HG02759 (cell line): ENCODE measurements around the gene ELK4.

Experiments
- ATAC-seq: cut with Tn5 transposase; IDR thresholded peaks from one replicate; pipeline ENCODE4 v1.9.1; 2021; ENCODE audit warnings: mild to moderate bottlenecking, moderate library complexity; ENCODE audit not compliant: unreplicated experiment

ELK4 gene

GRCh38 chr1:205631768-205632668, at the start of gene ELK4:
Gene ELK4 (minus strand): TSS chr1:205632011. CDS start chr1:205623882, 8,129 bp downstream.
- peak; percentile 84 for ATAC-seq

DNA sequence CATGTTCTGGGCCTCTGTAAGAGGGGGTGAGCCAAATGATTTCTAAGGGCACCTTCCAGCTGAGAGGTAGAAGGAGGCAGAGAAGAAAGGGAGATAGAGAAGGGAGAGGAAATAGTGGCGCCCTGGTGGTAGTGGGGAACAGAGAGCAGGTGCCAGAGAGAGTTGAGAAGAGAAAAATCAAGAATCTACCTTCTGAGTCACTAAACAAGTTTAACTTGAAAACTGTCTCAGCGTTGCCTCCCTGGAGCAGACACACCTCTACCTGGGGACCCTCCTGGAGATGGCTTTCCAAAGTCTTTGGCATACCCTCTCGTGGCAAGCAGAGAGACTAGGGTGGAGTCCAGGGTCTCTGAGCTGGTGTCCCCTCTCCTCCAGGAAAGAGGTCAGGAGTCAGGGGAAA, 49.6 kb upstream of the ELK4 start:
- ATAC-seq, result no peak

DNA sequence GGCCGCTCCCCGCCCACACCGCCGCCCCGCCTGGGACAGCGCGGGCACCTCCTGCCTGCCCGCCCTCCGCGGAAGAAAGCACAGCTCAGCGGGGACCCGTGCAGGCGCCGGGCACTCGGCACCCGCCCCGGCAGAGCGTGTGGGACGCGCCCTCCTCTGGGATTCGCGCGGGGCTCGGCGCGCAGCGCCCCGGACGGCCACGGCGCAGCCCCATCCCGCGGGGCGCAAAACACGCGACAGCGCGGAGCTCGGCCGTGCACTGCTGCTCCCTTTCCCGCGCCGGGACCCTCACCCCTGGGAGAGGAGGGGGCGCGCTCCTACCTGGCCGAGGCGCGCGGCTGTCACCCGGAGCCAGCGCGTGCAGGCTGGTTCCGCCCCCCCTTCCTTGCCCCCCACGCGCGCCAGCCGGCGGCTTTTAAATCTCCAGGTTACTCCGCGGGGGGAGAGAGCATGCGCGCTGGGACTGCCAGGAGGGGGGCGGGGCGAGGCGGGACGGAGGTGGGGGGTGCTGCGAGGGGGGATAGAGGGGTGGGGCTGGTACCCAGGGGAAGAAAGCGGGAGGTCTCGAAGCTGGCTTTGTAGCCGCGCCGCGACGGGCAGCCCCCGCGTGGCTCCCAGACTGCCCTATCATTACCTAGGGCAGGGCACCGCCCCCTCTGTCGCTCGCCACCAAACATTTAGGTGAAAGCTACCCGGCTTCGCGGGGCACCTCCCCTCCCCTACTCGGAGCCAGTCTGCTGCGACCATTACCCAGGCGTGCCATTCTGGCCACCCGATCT, 48.5 kb upstream of the ELK4 start, which contains the start of gene SLC45A3:
Gene SLC45A3, minus strand, starts transcription at position 437 of the 779 bp plus-strand sequence. CDS start 15,853 bp downstream, outside the sequence.
- peak; percentile 48 for ATAC-seq

DNA sequence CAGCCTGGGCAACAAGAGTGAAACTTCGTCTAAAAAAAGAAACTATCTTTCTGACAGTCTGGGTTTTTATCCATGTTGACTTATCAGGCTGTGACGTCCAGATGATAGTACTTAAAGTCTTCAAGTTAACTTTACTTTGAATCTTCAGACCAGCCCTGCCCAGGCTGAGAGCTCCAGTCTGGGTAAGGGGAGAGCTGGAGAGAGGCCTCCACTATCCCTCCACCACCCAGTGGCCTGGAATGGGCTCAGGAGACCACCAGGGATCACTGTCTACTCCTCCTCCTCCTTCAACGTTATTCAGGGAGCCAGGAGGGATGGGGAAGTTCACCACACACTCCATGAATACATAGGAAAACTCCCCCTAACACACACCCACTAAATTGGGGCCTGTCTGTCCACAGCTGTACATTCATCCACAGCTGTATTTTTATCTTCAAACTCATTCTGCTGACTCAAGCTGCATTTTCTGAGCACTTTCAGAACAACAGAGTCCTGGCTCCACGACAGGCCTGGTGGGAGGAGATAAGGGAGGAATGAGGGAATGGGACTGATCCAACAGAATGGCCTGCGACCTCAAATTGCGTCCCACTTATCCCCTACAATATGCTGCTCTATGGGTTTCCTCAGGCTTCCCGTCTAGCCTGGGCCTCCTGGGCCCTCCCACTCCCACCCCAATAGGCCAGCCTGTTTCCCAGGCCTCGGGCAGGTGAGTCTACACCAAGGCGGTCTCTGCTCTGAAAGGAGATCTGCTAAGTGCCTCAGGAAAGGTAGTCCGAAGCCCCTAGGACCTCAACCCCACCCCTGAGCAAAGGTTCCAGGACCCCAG, 46.7 kb upstream of the ELK4 start:
- no peak for ATAC-seq

DNA sequence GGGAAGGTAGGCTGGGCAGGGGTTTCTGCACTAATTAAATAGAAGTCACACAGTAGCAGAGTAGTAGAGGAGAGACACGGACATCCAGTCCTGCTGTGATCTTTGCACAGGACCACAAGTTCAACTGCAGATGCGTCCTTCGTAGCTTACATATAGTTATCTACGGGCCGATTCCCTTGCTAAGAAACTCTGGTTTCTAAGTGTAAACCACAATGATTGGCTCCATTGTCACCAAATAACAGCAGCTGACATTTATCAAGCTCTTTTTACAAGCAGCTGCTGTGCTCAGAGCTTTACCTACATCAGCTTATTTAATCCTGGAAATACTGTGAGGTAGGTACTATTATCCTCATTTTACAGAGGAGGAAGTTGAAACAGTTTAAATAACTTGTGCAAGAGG, 45.4 kb upstream of the ELK4 start:
- no peak for ATAC-seq

- no peak for ATAC-seq
These were observed 44.8 kb upstream of the ELK4 start for GRCh38 chr1:205676597-205676996.

DNA sequence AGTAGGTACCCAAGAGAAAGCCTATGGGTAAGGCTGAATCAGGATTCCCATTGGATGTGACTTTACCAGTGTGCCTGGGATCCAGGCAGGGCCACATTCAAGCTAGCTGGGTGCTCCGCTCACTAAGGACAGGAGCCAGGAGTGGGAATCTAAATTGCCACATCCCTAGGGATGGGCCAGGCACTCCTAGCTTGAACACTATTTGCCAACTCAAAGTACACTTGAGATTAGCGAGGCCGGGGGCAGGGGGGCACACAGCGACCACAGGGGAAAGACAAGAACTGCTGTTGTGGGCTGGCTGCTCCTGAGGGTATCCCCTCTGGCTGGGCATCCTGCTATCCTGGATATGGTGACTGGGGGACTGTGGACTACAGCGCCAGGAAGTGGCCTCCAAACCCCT, 44.2 kb upstream of the ELK4 start:
- ATAC-seq, result no peak

DNA sequence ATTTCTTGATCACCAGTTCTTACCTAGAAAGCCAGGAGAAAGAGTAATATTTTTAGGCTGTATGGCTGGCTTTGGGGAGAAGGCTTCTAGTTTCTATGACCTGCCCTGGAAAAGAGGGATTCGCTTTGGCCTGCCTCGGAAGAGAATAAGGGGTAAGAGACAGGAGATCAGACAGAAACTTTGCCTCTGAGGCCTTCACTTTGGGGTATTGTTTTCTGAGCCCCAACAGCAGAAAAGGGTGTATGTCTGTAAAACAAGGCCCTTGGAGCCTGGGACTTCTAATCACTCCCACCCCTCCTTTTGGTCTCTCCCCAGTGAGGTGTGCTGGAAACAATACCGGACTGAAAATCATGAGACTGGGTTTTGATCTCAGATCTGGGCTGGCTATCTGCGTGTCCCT, 43.4 kb upstream of the ELK4 start:
- ATAC-seq, result no peak

GRCh38 chr1:205672970-205673369, 41.2 kb upstream of the ELK4 start:
- no peak for ATAC-seq

DNA sequence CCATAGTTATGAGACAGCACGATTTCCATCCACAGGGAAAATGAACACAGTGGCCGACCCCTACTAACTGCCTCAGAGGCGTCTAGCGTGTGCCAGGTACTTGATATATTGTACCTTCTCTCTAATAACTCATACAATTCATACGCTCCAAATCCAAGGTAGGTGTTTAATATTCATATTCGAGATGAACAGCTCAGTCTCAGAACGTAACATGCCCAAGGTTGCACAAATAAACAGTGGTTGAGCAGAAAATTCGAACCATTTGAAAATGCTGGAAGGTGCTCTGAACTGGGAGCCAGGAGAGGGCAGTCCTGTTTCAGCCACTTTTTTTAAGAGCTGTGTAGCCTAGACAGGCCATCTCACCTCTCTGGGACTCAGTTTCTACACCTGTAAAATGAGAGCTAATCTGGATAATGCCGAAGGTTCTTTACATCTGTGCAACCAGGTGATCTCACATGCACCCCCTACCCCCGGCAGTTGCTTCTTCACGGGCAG, 40.6 kb upstream of the ELK4 start:
- ATAC-seq, result no peak

DNA sequence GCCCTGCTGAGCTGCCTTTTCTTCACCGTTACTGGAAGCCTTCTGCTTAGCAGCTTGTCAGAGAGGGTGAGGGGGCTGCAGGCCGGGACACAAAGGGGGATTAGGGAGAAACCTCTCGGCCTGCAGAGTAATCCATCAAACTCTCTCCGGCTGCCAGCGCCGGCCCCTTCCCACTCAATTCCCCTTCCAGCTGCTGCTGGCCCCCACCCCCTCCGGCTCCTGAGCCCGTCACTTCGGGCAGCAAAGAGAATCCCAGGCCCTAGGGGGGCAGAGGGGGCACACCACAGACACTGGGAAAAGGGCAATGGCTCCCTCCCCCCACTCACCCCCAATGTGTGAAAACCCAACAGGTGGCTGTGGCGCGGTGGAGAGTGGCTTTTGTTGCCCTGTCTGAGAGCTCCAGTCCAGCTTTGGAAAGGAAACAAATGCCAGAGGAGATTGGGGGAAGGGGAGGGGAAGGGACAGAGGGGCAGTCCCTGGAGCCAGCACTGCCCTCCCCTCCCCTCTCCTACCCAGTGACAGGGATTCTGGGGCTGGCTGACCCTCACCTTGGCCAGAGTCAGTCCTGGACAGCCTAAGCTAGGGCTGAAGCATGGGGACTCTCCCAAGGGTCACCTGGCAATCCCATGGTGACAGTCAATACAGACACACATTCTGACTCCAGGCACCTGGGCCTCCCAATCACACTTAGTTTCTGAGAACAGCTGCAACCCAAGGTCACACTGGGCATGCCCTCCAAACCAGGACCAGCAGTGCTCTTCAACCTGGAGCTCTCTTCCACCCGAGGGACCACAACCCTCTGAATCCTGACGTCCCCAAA, 39.0 kb upstream of the ELK4 start:
- ATAC-seq, result no peak

DNA sequence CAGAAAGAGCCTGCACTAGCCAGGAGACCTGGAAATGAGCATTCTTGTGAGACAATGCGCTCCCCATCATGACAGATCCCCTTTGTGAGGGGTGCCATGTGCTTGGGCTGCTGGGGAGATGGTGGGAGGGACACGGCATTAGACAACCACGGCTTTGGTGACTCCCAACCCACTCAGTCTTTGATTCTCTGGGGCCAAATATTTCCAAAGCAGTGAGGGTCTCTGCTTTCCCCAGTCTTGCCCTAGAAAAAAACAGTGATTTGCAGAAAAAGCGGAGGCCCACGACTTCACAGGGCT, 38.3 kb upstream of the ELK4 start:
- no peak for ATAC-seq

- peak; percentile 47 for ATAC-seq
These were observed 37.7 kb upstream of the ELK4 start for GRCh38 chr1:205669341-205670149.

DNA sequence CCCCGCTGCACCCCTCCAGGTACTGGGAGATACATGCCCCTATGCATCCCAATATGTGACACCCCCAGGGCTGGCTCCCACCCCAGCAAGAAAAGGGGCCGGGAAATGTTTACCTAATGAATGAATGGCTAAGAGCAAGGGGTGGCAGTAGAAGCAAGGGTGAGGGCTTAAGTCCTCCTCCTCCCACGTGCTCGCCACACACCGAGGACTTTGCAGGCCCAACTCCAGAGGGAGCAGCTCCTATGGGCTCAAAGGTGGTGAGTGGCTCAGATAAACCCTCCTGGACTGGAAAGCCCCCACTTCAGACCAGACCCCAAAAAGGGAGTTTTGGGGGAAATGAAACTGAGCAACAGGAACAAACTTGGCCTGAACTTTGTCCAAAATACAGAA, 37.1 kb upstream of the ELK4 start:
- ATAC-seq, result peak; percentile 42

- no peak for ATAC-seq
These were observed 36.3 kb upstream of the ELK4 start for GRCh38 chr1:205667909-205668643.

- ATAC-seq, result no peak
These were observed 34.8 kb upstream of the ELK4 start for GRCh38 chr1:205666372-205667166.

GRCh38 chr1:205665201-205666045, 33.6 kb upstream of the ELK4 start:
- peak; percentile 35 for ATAC-seq
